ENCODE results near the gene PPP2R2D. TPM values are rescaled to one million over a fixed set of nuclear protein-coding genes. Genes with fewer than 3 reads are reported as not detected.

PPP2R2D gene
- 25.6 and 35.8 TPM in 2 replicates for total RNA-seq (2014; rRNA removed)
- 22.3 TPM for polyA plus RNA-seq (2012)

GRCh38 chr10:131900350-131901152 lies at the start of gene PPP2R2D:
TSS of gene PPP2R2D (plus strand) at chr10:131901008. CDS start at chr10:131901149, 141 bp downstream.
- peak; percentile 87 for DNase-seq (ENCODE audit: low read depth)

DNA sequence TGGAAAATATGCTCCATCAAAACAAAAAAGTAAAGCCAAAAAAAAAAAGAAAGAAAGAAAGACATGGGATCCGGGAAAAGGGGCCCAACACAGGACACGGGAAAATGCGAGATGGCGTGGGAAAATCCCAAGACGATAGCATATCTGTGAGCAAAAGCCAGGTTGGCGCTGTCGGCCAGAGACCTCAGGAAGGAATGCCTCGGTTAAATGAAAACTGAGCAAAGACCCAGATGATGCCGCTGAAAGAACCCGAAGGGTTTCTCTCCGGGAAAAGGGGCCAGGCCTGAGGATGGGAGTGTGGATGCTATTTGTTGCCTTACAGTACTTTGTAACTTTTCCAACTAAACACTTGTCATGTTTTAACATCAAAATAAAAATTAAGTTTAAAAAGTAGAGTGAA lies 49.5 kb upstream of the PPP2R2D start:
- no peak for DNase-seq (ENCODE audit: low read depth)

- no peak for DNase-seq (ENCODE audit: low read depth)
Measured at GRCh38 chr10:131852176-131852822, 48.5 kb upstream of the PPP2R2D start.

- DNase-seq (ENCODE audit: low read depth), result no peak
Measured at GRCh38 chr10:131852823-131853609, 47.8 kb upstream of the PPP2R2D start.

DNA sequence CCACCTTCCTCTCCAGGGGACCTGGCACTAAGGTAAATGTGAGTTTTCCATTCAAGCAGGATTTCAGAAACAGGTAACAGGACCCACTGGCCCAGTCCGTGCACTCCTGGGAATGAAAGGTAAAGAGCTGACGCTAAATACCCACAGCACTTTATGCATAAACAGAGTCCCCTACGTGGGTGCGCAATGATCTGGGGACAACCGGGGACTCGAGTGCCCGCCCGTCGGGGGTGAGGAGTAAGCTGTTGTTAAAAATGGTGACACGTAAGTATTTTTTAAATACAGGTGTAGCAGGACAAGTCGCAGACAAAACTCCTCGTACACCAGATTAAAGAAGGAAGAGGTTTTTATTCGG lies 47.2 kb upstream of the PPP2R2D start:
- no peak for DNase-seq (ENCODE audit: low read depth)

DNA sequence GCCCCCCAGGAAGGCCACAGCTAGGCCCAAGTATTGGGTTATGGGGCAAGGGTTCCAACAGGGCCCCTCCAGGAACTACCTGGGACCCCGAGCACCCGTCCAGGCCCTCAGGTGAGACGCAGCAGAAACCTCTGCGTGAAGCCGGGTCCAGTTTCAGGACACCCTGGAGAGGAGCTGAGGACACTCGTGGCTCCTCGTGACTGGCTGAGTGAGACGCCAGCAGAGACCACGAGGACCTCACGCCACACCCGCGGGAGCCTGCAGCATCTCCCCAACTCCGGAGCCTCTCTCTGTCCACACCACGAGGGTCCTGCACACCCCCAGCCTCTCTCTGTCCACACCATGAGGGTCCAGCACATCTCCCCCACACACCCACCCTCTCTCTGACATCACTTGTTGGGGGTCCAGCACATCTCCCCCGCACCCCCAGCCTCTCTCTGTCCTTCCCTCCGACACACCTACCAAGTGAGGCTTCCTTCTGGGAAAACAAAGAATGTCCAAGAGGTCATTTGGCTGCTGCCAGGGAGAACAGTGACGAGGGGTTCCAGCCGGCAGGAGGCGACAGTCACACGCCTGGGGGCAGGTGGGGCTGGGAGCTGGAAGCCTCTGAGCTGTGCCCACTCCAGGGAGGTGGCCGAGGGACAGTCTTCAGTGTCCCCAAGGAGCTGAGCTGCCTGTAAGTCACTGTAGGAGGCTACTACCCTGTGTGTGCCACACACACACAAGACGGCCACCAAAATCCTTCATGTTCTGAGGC lies 46.1 kb upstream of the PPP2R2D start:
- DNase-seq (ENCODE audit: low read depth), result no peak

DNA sequence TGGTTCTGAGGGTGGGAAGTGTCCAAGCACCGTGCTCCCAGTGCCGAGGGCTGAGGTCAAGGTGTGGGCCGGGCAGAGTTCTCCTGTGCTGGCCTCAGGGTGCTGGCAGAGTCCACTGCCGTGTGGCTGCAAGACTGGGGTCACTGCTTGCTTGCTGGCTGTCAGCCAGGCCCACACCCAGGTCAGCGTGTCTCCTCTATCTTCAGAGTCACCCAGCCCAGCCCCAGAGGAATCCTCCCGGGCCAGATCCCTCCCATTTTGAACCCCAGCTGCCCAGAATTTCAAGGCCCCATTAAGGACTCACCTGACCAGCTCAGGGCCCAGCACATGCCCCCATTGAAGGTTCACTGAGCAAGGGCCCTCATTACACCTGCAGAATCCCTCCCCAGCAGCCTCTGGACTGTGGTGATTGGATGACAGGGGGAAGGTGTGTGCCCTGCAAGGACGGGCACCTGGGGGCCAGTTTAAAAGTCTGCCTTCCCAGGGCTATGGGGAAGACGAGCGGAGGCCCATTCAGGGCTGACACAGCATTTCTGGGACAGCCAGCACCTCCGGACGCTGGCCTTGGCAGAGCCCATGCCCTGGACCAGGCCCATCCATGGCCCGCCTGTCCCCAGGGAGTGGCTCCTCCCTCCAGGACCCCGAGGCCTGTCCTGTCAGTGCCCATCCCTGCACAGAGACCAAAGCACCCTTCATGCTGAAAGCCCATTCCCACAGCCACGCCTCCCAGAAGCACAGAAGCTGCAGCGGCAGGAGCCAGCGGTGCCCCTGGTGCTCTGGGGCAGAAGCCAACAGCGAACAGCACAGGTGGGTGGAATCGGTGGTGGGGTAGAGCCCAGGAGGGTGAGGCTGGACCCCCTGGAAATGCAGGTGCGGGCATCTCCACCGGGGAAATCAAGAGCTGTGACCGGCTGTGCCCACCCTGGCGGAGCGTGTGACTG lies 45.1 kb upstream of the PPP2R2D start:
- DNase-seq (ENCODE audit: low read depth), result no peak

DNA sequence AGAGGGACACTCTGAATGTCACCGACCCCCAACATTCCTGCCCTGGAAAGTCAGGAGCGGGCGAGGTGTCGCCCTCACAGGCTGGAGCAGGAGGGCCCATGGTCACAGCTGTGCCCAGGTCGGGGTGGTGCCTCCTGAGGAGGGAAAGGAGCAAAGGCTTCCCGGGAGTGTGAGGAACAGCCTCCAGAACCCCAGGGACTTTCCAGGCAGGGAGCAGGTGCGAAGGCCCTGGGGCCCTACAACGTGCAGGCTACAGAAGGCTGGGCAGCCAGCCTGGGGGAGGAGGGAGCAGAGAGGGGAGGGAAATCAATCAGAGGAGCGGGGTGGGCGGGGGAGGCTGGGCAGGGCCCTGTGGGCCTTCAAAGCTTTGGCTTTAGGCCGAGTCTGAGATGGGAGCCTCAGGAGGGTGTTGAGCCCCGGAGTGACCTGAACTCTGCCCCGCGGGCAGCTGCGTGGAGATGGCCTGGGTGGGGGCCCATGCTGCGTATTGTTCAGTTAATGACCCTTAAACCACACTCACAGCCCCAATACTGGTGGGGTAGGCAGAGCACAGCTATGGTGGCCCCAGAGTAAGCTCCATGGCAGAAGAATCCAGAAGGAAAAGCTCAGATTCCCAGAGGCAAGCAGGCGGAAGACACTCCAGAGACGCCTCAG lies 44.2 kb upstream of the PPP2R2D start:
- DNase-seq (ENCODE audit: low read depth), result no peak

DNA sequence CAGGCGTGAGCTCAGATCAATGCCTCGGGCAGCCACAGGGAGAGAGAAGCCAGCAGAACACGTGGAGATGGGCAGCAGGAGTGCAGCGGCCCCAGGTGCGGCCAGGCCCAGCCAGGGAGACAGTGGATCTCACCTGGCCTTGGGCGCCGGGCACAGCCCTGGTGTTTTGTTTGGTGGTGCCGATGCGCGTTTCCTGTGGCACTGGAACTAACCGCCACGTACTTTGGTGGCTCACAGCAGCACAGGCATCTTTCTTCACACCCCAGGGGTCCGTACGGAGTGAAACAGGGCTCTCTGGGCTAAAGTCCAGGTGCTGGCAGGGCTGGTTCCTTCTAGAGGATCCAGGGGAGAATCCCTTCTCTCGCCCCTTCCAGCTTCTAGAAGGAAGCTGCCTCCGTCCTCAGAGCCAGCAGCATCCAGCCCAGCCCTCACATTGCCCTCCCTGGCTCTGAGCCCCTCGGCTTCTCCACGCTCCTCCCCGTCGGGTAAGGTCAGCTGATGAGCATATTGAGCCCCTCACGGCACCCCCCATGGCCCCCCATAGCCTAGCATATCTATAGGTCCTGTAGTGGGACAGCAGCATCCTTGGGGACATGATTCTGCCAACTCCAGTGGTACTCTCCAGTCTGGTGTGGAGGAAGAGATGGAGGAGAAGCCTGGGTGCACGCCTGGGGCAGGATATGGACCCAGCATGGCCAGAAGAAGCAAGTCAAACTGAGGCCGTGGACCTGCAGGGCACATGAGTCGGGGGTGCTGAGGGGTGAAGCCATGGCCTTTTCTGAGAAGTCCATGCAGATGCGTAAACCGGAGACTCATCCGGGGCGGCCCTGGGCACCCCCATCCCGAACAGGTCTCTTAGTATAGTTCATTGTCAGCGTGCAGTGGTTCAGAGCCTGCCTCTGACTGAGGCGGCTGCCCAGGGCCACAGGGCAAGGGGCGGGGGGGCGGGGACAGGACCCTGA lies 43.4 kb upstream of the PPP2R2D start:
- DNase-seq (ENCODE audit: low read depth), result no peak

DNA sequence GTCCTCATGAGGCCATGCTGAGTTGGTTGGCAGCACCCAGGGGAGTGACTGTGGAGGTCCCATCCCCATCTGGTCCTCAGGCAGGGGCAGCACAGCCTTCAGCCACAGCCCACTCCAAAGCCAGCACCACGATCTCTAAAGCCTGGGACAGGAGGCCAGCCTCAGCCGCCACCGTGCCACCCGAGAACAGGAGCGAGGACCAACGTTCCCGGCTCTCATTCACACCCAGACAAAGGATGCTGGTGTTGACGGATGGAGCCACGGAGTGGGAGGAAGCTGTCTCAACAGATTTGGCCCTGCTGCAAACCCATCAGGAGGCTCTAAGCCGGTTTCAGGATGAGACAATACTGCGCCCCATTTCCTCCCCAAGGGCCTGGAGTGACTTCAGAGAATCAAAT lies 42.7 kb upstream of the PPP2R2D start:
- DNase-seq (ENCODE audit: low read depth), result no peak

DNA sequence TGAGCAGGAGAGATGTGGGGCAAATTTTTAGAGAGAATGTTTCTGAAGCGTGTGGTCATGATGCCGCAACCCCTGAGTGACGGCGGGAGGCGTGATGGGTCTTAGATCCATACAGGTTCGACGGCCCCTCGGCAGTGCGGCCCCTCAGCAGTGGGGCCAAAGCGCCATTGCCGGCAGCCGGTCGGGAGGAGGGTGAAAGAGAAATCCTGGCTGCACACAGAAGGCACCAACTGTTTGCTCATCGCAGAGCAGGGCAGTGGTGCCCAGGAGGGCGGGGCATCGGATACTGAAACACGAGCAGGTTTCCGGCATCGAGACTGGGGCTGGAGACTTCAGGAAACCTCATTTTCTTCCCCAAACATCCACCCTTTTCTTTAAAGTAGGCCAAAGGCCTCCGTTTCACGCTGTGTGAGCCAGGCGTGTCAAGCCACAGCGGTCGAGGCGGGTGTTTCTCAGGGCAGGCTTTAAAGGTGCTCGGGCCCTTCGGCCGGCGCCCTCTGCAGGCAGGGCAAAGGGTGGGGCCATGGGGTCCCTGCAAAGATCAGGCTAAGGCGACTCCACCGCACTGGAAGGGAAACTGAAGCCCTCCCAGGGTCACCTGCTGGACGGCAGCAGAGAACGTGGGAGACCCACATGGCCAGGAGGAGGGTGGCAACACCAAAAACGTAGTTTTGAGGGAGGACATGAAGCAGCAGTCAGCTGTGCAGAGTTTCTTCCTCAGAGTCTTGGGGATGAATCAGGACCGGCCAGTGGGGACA lies 42.0 kb upstream of the PPP2R2D start:
- no peak for DNase-seq (ENCODE audit: low read depth)

GRCh38 chr10:131859341-131860020 lies 41.3 kb upstream of the PPP2R2D start:
- DNase-seq (ENCODE audit: low read depth), result no peak

DNA sequence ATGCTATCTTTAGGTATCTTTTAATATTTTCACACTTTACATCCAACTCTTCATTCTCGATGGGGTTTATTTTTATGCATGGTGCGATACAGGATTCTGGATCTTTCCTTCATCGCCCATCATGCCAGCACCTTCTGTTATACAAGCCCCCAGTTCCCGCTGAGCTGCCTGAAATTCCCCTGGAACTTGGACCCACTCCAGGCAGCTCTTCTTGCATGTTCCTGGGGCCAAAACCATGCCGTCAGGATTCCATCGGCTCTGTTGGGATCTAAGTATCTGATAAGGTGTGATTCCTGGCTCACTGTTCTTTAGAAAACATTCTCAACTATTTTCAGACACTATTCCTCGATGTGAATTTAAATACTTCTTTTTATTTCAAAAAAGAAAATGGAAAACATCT lies 40.5 kb upstream of the PPP2R2D start:
- DNase-seq (ENCODE audit: low read depth), result no peak

- DNase-seq (ENCODE audit: low read depth), result no peak
Measured at GRCh38 chr10:131860806-131861440, 39.9 kb upstream of the PPP2R2D start.

DNA sequence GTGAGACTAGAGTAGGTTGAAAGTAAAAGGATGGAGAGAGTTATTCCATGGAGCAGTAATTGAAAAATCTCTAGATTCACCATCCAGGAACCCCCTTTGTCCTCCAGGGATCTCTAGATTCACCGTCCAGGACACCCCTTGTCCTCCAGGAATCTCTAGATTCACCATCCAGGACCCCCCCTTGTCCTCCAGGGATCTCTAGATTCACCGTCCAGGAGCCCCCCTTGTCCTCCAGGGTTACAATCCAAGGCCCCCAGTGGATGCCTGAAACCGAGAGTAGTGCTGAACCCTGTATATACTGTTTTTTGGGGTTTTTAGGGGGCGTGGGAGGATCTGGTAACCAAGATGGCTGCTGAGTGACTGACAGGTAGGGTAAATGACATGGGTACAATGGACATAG lies 38.3 kb upstream of the PPP2R2D start:
- DNase-seq (ENCODE audit: low read depth), result no peak

- DNase-seq (ENCODE audit: low read depth), result no peak
Measured at GRCh38 chr10:131865223-131865917, 35.4 kb upstream of the PPP2R2D start.

Measured in LHCN-M2 (cell line).